COLO668 (cell line): ENCODE data around the gene IL17C.

ENCODE experiments used
- DNase-seq: peaks from one replicate; lab custom pipeline; 2025; ENCODE audit not compliant: unreplicated experiment; lab: John Stamatoyannopoulos, UW

The IL17C gene

DNA sequence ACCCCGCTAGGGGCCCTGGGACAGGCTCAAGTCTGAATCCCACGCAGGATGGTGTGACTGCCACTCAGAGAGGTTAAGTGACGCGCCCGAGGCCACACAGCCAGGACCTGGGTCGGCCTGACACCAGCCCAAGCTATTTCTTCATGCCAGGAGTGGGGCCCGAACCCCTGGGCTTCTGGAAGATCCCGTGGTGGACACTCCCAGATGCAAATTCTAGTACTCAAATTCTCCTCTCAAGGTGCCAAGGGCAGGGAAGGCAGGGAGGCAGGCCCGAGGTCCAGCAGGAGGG is 5.2 kb downstream of the IL17C start:
- no peak for DNase-seq

DNA sequence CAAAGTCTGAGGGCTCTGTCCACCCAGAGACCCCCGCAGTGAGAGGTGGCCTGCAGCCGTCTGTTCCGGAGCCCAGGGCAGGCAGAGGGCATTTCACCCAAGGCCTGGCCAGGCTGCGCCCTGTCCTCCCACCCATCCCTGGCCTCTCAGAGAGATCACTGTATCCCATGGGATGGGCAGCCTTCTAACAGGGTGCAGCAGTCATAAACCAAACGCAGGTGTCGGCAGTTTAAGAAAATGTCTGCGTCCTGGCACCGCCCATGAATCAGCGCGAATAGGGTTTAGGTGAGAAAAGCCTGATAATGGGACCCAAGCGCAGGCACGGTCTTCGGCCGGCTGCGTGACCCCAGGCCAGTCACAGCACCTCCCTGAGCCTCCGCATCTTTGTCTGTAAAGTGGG is 7.1 kb downstream of the IL17C start:
- no peak for DNase-seq

DNA sequence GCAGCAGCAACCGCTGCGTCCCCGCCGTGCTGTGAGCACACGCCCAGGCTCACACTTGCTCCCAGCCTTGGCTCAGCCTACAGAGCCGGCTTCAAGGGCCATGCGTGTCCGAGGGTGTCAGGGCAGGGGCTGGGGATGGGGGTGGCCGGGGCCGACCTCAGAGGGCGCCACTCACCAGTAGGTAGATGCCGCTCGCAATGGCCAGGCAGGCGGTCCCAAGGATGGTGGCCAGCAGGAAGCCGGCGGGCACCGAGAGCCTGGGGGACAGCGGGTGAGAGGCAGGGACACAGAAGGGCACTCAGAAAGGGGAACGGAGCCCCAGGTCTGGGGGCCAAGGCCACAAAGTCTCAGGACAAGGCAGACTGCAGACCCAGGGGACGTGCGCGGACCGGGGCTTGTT is 7.6 kb downstream of the IL17C start:
- DNase-seq = no peak

DNA sequence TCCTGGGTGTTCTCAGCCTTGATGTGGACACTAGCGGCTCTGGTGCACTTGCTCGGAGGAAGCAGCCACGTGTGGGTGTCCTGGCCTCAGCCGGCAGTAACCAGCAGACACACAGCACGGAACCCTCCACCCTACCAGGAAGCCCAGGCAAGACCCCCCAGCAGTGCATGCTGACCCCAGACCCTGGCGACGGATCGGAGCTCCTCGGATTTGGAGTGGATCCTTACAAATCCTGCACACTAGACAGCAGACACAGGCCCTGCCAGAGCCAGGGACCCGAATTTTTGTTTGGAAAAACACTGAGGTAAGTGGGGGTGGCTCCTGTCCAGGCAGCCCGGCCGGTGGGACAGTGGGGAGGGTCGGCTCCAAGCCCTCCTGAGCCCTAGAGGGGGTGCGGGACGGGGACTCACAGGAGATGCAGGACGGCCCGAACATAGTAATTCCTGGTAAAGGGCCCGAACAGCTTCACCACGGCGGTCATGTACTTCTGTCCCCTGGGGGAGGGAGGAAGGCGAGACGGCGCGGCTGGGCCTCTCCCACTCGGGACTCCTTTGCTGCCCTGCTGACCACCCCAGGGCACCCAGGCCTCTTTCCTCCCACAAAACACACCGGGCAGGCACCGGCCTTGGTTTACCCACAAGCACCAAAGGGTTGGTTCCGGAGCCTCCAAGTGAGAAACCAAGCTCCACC is 8.1 kb downstream of the IL17C start:
- DNase-seq = no peak

DNA sequence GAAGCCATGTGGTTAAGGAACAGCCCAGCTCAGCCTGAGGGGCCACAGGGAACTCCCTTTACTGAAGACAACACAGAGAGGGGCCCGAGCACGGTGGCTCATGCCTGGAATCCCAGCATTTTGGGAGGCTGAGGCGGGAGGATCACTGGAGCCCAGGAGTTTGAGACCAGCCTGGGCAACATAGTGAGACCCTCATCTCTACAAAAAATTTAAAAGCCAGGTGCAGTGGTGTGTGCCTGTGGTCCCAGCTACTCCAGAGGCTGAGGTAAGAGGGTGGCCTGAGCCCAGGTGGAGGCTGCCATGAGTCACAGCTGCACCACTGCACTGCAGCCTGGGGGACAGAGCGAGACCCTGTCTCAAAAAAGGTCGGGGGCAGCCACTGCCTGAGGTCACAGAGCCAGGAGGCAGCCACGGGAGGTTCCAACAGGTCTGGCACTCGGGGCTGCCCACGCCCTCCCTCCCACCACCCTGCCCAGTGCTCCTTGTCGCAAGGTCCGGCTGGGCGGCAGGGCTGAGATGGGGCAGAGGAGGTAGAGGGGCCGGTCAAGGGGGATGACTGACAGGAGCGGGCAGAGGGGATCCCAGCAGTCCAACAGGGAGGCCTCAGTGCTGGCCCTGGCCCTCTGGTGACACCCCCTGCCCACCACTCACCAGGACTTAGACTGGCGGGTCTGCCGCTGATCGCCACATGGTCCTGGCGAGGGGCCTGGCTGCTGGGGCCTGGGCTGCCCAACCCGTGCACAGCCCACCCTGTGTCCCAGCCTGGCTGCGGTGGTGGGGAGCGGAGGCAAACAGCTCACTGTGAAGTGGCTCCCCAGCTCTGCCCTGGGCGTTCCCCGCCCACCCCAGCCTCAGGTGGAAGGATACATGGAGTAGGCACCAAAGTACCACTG is 9.1 kb downstream of the IL17C start:
- DNase-seq = no peak

DNA sequence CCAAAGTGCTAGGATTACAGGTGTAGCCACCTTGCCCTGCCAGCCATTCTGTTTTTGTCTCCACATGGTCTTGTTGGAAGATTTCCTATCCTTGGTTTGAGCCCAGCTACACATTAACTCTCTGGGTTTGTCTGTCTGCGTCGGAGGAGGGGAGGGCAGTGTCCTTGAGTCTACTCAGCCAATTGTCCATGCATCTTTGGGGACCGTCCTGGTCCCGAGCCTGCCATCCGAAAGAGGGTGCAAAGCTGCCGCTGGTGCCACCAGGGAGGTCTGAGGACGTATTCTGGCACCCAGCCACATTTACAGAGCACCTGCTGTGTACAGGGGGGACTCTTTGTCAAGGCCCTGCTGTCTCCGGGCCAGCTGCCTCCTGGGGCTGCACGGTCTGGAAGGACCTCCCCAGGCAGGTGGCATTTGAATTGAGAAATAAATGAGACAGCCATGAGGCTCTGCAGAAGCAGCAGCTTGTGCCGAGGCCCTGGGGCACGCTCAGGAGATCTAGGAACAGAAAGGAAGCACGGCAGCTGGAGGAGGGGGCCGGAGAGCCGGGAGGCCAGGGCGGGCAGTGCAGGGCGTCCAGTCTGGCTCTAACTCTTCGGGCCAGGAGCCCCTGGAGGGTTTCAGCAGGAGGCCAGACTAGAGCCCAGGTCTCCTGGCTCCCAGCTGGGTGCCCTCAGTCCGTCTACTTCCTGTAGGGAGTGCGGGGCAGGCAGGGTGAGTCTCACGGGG is 11.0 kb downstream of the IL17C start:
- DNase-seq = peak; percentile 94

DNA sequence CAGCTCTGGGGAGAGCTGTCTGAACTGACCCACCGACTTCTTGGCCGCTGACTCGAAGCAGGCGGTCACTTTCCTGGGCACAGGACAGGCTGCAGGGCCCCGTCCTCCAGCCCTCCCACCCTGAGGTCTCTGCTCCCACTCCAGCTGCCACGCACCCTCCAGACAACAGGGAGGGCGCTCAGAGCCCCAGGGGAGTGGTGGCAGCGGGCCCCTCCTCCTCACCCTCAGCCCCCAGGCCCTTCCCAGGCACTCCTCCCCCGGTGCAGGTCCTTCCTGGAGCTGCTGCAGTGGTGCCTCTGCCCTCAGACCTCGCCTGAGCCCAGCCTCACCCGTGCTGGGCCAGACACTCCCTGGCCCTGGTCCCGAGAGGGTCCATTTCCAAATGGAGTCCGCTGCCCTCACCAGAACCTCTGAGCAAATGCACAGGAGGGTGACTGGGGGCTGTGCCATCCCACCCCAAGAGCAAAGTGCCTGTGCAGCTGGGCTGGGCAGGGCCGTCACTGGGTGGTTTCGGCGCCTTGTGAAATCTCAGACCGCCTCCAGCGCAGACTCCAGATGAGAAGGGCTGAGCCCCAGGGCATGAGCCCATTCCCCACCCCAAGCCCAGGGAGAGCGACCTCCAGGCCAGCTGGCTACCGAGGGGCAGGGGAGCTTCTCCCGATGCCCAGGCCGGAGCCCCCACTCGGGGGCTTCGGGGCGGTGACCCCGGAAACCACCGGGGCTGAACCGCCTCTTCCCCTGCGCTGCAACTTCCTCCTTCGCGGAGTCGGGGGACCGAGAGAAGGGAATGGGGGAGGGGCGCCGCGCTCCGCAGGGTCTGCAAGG is 11.8 kb downstream of the IL17C start:
- peak; percentile 71 for DNase-seq

DNA sequence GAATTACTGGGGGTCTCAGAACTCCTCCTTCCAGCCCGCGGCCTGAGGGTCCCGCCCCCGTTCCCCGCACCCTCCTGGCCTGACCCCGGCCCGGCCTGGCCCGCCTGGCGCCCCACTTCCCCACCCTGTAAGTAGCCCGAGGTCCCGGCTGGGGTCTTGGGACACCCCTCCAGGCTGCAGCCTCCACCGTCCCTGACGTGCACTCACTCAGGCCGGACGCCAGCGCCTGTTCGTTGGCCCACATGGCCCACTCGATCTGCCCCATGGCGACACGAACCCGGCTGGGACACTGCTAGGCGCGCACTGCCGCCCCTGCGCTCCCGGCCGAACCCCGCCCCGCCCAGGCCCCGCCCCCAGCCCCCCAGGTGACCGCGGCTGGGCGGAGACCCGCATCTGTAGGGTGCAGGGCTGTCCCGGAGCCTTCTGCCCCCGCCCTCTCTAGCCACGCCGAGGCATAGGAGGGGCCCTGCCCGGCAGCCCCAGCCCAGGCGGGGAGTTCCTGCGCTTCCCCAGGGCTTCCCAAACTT is 12.4 kb downstream of the IL17C start, which contains the start of gene CYBA:
TSS of gene CYBA (minus strand) at position 305 of the 527 bp plus-strand sequence. CDS start at position 265, 40 bp downstream.
- peak; percentile 86 for DNase-seq

DNA sequence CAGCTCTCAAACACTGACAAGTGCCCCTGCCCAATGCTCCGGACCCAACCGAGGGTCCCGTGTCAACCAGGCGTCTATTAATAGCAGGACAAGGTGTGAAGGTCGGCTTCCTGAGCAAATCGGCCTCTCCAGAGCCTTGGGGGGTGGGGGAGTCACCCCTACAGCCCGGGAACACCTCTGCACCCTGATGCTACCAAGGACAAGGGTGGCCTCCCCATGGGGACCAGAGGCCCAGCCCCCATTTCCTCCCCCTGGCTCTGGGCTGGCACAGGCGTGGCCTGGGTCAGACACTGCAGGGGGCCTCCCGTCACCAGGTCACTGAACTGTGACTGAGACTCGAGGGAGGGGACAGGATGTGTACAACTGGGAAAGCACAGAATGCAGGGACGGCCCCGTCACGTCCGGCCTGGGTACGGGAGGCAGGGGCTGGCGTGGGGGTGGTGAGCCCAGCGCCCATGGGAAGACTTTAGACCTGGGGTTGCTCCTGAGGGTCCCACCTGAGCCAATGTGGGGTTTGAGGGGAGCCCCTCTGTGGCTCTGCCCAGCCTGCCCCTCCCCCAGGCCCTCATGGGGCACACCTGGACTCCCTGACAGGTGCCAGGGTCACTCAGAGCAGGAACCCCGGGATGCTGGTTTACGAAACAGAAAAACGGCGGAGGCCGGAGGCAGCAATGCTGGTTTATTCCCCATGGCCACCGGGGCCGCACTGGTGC is 13.1 kb downstream of the IL17C start:
- peak; percentile 92 for DNase-seq

DNA sequence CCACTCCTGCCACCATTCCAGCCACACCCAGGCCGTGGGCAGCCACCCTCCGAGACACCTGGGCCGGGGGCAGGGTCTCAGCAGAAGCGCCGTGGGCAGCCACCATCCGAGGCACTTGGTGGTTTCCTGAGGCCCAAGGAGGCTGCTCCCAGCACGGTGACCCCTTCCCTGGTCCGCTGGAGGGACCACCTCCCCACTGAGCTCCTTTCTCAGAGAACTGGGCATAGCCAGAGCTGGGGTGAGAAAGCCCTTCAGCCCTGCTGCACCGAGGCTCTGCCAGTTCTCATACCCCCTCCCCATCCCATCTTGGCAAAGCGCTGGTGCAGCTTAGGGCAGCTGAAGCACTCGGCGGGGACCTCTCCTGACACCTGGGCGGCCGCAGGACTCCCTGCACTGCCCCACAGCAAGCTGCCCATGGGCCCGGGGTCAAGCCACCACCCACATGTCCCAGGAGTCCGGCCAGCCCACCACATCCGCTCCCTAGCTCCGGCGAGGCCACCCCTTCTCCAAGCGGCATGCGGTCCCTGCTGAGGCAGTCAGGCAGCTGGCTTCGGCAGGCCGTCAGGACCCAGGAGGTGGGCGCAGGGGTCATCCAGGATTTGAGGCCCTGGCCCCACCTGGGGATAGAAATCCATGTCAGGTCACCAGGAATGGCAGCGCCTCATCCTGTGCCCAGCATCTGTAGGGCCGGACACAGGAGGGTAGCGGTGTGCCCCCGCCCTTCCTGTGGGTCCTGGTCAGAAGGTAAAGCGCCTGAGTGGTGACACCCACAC is 13.8 kb downstream of the IL17C start:
- no peak for DNase-seq

DNA sequence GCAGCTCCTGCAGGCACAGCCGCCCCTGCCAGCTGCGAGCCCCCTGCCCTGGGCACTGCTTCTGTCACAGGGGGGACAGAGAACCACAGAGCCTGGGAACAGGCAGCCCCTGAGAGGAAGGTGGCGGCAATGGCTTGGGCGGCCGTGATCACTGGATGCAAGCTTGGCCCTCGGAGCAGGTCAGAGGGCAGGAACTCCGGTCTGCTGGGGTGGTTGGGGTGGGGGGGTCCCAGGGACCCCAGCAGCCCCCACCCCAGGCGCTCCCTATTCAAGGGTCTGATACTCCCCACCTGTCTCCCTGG is 14.3 kb downstream of the IL17C start:
- DNase-seq = no peak

DNA sequence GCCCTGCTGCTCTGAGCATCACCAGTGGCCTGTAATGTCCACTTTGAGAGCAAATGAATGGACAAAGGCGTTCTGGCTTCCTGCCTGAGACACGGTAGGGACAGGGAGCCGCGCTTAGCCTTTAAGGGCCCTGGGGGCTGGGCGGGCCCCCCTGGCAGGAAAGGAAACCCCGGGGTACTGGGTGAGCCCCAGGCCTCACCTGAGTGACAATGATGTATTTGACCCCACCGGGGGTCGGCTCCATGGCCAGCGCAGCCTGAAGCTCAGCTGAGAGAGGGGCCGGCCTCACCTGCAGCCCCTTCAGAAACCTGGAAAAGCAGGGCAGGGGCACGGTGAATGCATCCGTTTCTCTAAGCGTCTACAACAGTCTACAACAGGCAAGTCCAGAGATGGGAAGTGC is 14.7 kb downstream of the IL17C start:
- DNase-seq = no peak

DNA sequence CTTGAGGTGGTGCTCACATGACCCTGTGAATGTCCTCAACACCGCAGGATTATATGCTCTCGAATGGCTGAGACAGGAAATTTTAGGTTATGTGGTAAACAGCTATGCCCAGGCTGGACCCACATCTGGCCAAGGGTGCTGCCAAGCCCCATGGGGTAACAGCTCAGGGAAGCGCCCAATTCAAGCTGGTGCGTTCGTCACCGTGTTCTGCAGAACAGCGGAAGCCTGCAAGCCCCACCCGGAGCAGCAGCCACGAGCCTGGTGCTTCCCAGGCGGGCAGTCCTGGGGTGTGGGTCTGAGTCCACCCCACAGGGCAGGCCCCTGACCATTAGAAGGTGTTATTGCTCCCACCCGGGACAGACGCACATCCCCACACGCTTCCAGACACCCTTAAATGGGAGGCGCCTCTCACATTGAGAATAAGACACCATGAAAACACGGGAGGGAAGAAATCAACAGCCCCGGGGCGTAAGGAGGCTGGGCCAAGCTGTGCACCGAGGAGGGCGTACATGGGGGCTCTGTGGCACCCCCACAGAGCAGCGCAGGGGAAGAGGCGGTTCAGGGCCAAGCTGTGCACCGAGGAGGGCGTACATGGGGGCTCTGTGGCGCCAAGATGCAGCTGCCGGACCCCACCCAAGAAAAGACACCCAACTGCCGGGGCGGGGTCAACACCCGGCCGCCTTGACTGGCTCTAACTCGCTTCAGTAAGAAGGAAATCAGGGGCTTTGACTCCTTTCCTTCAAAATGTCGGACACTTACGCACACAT is 15.4 kb downstream of the IL17C start:
- DNase-seq = no peak

DNA sequence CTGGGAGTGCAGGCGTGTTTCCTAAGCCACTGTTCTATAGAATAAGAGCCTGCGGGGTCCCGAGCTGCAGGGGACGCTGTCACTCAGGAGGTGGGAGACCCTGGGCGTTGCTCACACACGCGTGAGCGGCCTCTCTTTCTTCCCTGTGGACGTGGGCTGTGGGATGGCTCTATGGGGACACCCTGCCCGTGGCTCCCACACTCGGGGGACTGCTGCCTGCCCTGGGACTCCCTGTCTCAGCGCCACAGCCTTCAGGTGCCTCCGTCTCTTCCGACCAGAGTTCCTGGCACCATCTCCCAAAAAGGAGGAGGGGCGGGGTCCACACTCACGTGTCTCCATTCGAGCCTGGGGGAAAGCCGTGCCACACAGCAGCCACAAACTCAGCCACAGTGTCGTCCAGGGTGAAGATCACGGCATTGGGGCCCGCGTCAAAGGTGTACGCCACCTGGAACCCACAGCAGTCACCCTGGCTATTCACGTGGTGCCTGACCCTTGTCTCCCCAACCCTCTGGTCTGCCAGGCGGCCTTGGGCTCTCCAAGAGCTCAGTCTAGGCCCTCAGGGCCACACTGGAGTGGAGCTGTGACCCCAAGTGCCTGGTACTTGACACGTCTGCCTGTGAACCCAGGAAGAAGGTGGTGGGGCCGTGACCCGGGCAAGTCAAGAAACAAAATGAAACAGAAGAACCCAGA is 16.1 kb downstream of the IL17C start:
- DNase-seq = no peak

DNA sequence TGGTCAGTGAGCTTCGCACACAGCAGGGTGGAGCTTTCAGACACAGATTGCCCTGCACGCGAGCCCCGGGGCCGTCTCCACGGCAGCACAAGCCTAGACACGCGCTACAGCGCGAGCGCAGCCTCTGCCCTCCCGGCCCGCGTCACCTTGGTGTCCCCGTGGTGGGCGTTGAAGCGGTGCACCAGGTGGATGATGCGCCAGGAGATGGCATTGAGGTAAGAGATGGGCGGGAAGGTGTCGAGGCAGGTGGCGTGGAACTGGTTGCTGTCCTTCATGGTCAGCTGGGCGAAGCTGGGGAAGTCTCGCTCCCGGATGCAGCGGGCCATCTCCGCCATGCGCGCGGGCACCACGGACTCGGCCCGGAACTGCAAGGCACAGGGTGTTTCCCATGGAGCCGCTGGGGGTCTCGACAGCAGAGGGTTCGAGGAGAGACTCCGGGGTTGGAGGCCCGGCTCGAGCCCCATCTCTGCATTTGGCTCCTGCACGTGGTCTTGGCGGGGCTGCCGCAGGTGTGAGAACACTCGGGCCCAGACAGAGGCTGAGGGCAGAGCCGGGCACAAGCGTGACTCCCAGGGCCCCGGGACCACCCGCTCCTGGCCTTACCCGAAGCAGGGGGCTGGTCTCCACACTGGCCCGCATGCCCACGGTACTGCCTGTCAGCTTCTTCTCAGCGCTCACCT is 16.8 kb downstream of the IL17C start:
- DNase-seq = peak; percentile 50

DNA sequence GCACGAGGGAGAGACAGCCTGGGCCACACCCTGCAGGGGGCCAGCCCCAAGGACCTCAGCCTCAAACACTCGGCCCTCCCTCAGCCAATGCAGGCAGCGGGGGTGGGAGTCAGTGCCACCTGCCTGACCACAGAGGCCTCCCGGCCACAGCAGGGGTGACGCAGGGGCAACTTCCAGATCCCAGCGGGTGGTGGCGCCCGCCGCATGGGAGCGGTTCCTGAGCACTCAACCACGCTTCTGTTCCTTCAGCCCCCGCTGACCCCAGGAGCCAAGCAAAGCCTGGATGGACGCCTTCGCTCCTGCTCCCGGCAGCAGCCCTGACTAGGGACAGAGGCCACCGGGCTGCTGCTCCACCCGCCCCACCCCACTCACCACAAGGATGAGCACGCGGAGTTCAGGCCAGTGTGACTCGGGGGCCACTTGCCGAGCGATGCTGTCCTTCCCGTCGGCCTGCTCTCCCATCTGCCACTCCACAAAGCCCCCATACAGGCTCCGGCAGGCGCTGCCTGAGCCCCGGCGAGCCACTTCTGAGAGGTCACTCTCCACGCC is 17.4 kb downstream of the IL17C start:
- DNase-seq = peak; percentile 31

DNA sequence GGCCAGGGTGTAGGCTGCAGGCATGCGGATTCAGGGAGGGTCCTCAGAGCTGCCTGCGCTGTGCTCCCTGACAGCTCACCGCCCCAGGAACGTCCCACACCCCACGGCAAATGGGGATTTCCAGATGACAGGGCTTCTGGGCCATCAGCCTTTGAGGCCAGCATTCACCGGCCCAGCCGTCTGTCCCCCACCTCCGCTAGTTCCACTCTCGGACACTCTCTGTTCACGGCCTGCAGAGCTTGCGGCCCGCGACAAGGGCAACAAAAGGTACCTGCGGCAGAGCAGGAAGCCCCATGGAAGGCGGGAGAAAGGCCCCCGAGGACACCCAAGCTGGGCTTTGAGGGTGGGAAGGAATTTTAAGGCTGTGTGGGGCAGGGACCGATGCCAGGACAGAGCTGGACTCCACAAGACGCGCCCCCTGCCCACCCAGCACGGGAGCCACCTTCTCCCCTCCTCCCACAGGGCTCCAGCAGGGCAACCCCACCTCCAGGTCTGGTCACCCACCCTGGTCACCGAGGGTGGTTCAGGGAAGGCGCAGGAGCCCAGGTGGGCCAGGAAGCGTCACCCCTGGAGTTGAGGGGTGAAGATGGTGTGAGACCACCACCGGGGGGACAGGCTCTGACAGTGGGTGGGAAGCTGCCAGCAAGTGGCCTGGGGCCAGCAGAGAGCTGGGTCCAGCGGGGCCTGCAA is 18.1 kb downstream of the IL17C start:
- DNase-seq = no peak
